MM.1S (cell line): ENCODE measurements around the gene COL28A1.

Experiments
- DNase-seq: peaks from one replicate; pipeline ENCODE4 v3.0.0-alpha.2; 2015
- H2AFZ ChIP-seq: fragments of 300-600 bp; sonication (generic); 2 replicates; pipeline ENCODE4 v1.6.0; 2016; ENCODE audit warnings: antibody characterized with exemption, low read length
- H3F3A ChIP-seq: fragments of 300-600 bp; sonication (generic); 2 replicates; pipeline ENCODE4 v1.6.1; 2016; ENCODE audit warnings: mild to moderate bottlenecking, antibody characterized with exemption, low read length, moderate library complexity, mixed read lengths; ENCODE audit not compliant: insufficient read depth
- H3K27ac ChIP-seq: fragments of 300-600 bp; sonication (generic); 2 replicates; pipeline ENCODE4 v1.5.1; 2016; ENCODE audit warnings: mild to moderate bottlenecking, low read length
- H3K27me3 ChIP-seq: fragments of 300-600 bp; sonication (generic); replicated peaks from 2 replicates; pipeline ENCODE4 v1.6.0; 2016; ENCODE audit warnings: low read length; ENCODE audit not compliant: insufficient read depth
- H3K36me3 ChIP-seq: fragments of 300-600 bp; sonication (generic); replicated peaks from 2 replicates; pipeline ENCODE4 v1.6.1; 2016; ENCODE audit warnings: mild to moderate bottlenecking, low read length, mixed read lengths; ENCODE audit not compliant: insufficient read depth
- H3K4me1 ChIP-seq: fragments of 300-600 bp; sonication (generic); 2 replicates; pipeline ENCODE4 v1.6.1; 2016; ENCODE audit warnings: low read length, mixed read lengths
- H3K4me2 ChIP-seq: fragments of 300-600 bp; sonication (generic); 2 replicates; pipeline ENCODE4 v1.6.0; 2016; ENCODE audit warnings: low read depth, low read length
- H3K4me3 ChIP-seq: fragments of 300-600 bp; sonication (generic); 2 replicates; pipeline ENCODE4 v1.5.1; 2016; ENCODE audit warnings: low read length, mixed read lengths
- H3K79me2 ChIP-seq: fragments of 300-600 bp; sonication (generic); 2 replicates; pipeline ENCODE4 v1.6.1; 2016; ENCODE audit warnings: mixed run types, low read length, mixed read lengths
- H3K9ac ChIP-seq: fragments of 300-600 bp; sonication (generic); 2 replicates; pipeline ENCODE4 v1.6.1; 2016; ENCODE audit warnings: low read length, mixed read lengths
- H3K9me2 ChIP-seq: fragments of 300-600 bp; sonication (generic); replicated peaks from 2 replicates; pipeline ENCODE4 v1.6.1; 2016; ENCODE audit warnings: mild to moderate bottlenecking, low read length, mixed read lengths; ENCODE audit not compliant: insufficient read depth
- H3K9me3 ChIP-seq: fragments of 300-600 bp; sonication (generic); replicated peaks from 2 replicates; pipeline ENCODE4 v1.6.1; 2016; ENCODE audit warnings: mild to moderate bottlenecking, low read length, mixed read lengths; ENCODE audit not compliant: insufficient read depth
- H4K20me1 ChIP-seq: fragments of 300-600 bp; sonication (generic); 2 replicates; pipeline ENCODE4 v1.6.1; 2016; ENCODE audit warnings: mild to moderate bottlenecking, low read length, moderate library complexity, mixed read lengths; ENCODE audit not compliant: insufficient read depth
- CTCF ChIP-seq: fragments of 300-600 bp; sonication (generic); IDR thresholded peaks from 2 replicates; pipeline ENCODE4 v1.5.1; 2016; ENCODE audit warnings: antibody characterized with exemption, low read length, mixed read lengths
- EZH2 ChIP-seq: fragments of 300-600 bp; sonication (generic); optimal IDR thresholded peaks from 2 replicates; pipeline ENCODE3; 2017; ENCODE audit warnings: low read depth, mild to moderate bottlenecking, antibody characterized with exemption, low read length, mixed read lengths
- EZH2phosphoT487 ChIP-seq: fragments of 300-600 bp; sonication (generic); IDR thresholded peaks from 2 replicates; pipeline ENCODE4 v1.6.1; 2018; ENCODE audit warnings: antibody characterized with exemption, low read length

Gene COL28A1

GRCh38 chr7:7443806-7444350 is 91.8 kb downstream of the COL28A1 start:
- Histone ChIP-seq H3K9me3 (no peaks in the 10 kb centered on the region), H4K20me1 (no peaks in the 10 kb centered on the region), H3K36me3 (no peaks in the 10 kb centered on the region), H3K27ac (no peak overlapping the region), H3K4me3 (no peak overlapping the region), H3K27me3 (no peaks in the 10 kb centered on the region), H3K4me2 (no peak overlapping the region), H2AFZ (no peak overlapping the region), H3K9ac (no peak overlapping the region), H3K9me2 (no peaks in the 10 kb centered on the region), H3K4me1 (no peaks in the 10 kb centered on the region), H3F3A (no peaks in the 10 kb centered on the region), H3K79me2 (no peaks in the 10 kb centered on the region)
- no peak for DNase-seq
- no peak for TF ChIP-seq EZH2
- TF ChIP-seq CTCF: no peak
- TF ChIP-seq EZH2phosphoT487: no peak

- H3K4me1 ChIP-seq: no peaks in the 10 kb centered on the region
- DNase-seq: no peak
- no peak overlapping the region for H3K9ac ChIP-seq
- H3K36me3 ChIP-seq: no peaks in the 10 kb centered on the region
- H2AFZ ChIP-seq: no peak overlapping the region
- H3K9me3 ChIP-seq: no peaks in the 10 kb centered on the region
- no peaks in the 10 kb centered on the region for H4K20me1 ChIP-seq
- H3K4me2 ChIP-seq: no peak overlapping the region
- no peak overlapping the region for H3K4me3 ChIP-seq
- H3K9me2 ChIP-seq: no peaks in the 10 kb centered on the region
- TF ChIP-seq EZH2: no peak
- TF ChIP-seq EZH2phosphoT487: no peak
- TF ChIP-seq CTCF: no peak
- no peaks in the 10 kb centered on the region for H3F3A ChIP-seq
- H3K27me3 ChIP-seq: no peaks in the 10 kb centered on the region
- no peaks in the 10 kb centered on the region for H3K79me2 ChIP-seq
- no peak overlapping the region for H3K27ac ChIP-seq
Observed at GRCh38 chr7:7439564-7439963, 96.1 kb downstream of the COL28A1 start.

- Histone ChIP-seq H3K79me2 (no peaks in the 10 kb centered on the region), H3K9me2 (no peaks in the 10 kb centered on the region), H3K27ac (no peak overlapping the region), H4K20me1 (no peaks in the 10 kb centered on the region), H3K27me3 (no peaks in the 10 kb centered on the region), H3K9me3 (no peaks in the 10 kb centered on the region), H3K9ac (no peak overlapping the region), H3F3A (no peaks in the 10 kb centered on the region), H3K4me3 (no peak overlapping the region), H3K36me3 (no peaks in the 10 kb centered on the region), H3K4me2 (no peak overlapping the region), H3K4me1 (no peaks in the 10 kb centered on the region), H2AFZ (no peak overlapping the region)
- TF ChIP-seq CTCF (no peak), EZH2phosphoT487 (no peak), EZH2 (no peak)
- DNase-seq: no peak
Observed at GRCh38 chr7:7438851-7439250, 96.8 kb downstream of the COL28A1 start.
